ENCODE data around the gene AFF3. TPM values are rescaled to one million over a fixed set of nuclear protein-coding genes. Genes with fewer than 3 reads are reported as not detected.

AFF3 gene
- total and polyA plus RNA-seq, 2 of the 13 experiments (the other 11 are each of a cell fraction or from before 2014, with no cell fraction given), result not detected

DNA sequence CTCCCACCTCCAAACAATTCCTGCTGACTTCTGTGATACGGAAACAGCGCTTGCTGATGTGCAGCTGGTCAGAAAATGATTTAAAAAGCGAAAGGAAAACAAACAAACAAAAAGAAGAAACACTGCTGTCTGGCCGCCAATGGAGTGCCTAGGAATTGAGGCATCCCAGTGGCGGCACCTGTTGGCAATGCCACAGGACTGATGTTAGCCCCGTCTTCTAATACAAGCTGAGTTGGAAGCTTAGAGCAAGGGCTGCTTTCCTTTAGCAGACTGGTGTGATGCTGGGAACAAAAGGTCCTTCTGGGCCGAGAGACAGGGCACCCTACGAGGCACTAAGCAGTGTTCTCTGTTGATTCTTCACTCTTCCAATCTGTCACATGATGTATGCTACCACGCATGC, 489.0 kb downstream of the AFF3 start:
- Histone ChIP-seq H2AFZ (ENCODE audit: low read length) (no peak overlapping the region), H3K79me2 (ENCODE audit: insufficient read depth, low read length) (no peaks in the 10 kb centered on the region), H3K9me3 (ENCODE audit: low read length) (no peaks in the 10 kb centered on the region), H3K4me1 (ENCODE audit: insufficient read depth, low read length) (no peaks in the 10 kb centered on the region), H3K27me3 (ENCODE audit: control insufficient read depth in 1 of 2, insufficient read depth in 2 of 2, low read length in 2 of 2) (peaks cover 0 to 8% of the 10 kb centered on the region in 2 experiments; a peak in 1 of 5 replicates), H3K9ac (ENCODE audit: insufficient read depth, low read depth, low read length) (no peak overlapping the region), H3K4me3 (replicated peaks in 1 of 3; ENCODE audit: insufficient read depth in 1 of 3, low read depth in 2 of 3, low read length in 3 of 3) (no peak overlapping the region), H3K36me3 (replicated peaks in 1 of 2; ENCODE audit: control insufficient read depth in 1 of 2, insufficient read depth in 2 of 2, low read length in 2 of 2) (no peaks in the 10 kb centered on the region), H4K20me1 (ENCODE audit: insufficient read depth, low read length) (no peaks in the 10 kb centered on the region), H3K27ac (ENCODE audit: extremely low read length, insufficient read depth, low read length) (no peak overlapping the region), H3K4me2 (ENCODE audit: low read depth, low read length) (no peak overlapping the region)
- peak; percentile 30 for FAIRE-seq
- in situ Hi-C loops (cut with HindIII; ENCODE audit: extremely low pct_ligation_motif_present, low pct_unique_long_range_greater_than_20kb) (no loop called here), intact Hi-C loops (cut with micrococcal nuclease; ENCODE audit: unreplicated experiment) (no loop called here)
- no peak for DNase-seq (ENCODE audit: low spot score)
- no peak for ATAC-seq
- WGBS (ENCODE audit: low lambda C conversion rate), result 43% methylated on average over 9 of the region's 9 CpGs
- POLR2A ChIA-PET, result no interaction called here
- TF ChIP-seq GATA4 (IDR thresholded peaks at IDR 0.05; ENCODE audit: borderline replicate concordance, low read depth), result no peak
- TF ChIP-seq, protein P1, sequence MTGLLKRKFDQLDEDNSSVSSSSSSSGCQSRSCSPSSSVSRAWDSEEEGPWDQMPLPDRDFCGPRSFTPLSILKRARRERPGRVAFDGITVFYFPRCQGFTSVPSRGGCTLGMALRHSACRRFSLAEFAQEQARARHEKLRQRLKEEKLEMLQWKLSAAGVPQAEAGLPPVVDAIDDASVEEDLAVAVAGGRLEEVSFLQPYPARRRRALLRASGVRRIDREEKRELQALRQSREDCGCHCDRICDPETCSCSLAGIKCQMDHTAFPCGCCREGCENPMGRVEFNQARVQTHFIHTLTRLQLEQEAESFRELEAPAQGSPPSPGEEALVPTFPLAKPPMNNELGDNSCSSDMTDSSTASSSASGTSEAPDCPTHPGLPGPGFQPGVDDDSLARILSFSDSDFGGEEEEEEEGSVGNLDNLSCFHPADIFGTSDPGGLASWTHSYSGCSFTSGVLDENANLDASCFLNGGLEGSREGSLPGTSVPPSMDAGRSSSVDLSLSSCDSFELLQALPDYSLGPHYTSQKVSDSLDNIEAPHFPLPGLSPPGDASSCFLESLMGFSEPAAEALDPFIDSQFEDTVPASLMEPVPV (CRISPR knock-in tag; IDR thresholded peaks at IDR 0.05), result no peak
- no peak for TF ChIP-seq SRSF4 (IDR thresholded peaks at IDR 0.05; ENCODE audit: low read depth, low read length, poor library complexity, severe bottlenecking)
- no peak for TF ChIP-seq HNF1B (CRISPR knock-in tag; IDR thresholded peaks at IDR 0.05)
- TF ChIP-seq HINFP (CRISPR knock-in tag; IDR thresholded peaks at IDR 0.05; ENCODE audit: low read depth), result no peak
- no peak for TF ChIP-seq ZFP82 (CRISPR knock-in tag; IDR thresholded peaks at IDR 0.05; ENCODE audit: borderline replicate concordance)
- TF ChIP-seq CC2D1A (CRISPR knock-in tag; IDR thresholded peaks at IDR 0.05), result no peak
- TF ChIP-seq PHF5A (CRISPR knock-in tag; IDR thresholded peaks at IDR 0.05; ENCODE audit: low read depth, unreplicated experiment), result no peak
- no peak for TF ChIP-seq TCF12 (IDR thresholded peaks at IDR 0.05)
- TF ChIP-seq TCF12 (CRISPR knock-in tag; IDR thresholded peaks at IDR 0.05), result no peak
- CTCF ChIA-PET (ENCODE audit: low intra/inter-chr PET ratio, low total read pairs), result no interaction called here
- no TSS peak for BruUV-seq (replicated peaks)

Data from HepG2 (cell line).